Femur (tissue), 1 donor: ENCODE results near the gene RNF151.
A peak's percentile ranks its signal among the peaks of the same experiment; 100 is the strongest.
"Not testable (repeated sequence)": the region's sequence is repeated elsewhere in the genome, so short reads cannot be mapped to it uniquely, and the experiment has no call there.

Experiments
- DNase-seq: peaks from one replicate; pipeline ENCODE4 v3.0.0-alpha.2; 2017

RNF151 gene, protein sequence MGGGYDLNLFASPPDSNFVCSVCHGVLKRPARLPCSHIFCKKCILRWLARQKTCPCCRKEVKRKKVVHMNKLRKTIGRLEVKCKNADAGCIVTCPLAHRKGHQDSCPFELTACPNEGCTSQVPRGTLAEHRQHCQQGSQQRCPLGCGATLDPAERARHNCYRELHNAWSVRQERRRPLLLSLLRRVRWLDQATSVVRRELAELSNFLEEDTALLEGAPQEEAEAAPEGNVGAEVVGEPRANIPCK

DNA sequence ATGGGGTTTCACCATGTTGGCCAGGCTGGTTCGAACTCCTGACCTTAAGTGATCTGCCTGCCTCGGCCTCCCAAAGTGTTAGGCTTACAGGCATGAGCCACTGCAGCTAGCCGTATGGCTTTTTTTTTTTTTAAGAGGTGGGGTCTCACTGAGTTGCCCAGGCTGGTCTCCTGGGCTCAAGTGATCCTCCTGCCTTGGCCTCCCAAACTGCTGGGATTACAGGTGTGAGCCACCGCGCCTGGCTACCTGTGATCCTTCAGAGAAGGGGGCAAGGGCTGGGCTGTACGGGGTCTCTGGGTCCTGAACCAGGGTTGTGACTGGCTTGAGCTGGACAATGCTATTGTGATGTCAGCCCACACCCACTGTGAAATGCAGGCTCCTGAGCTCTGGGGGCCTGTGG, at the start of gene RNF151:
TSS of gene RNF151 (plus strand) at position 397 of the 400 bp plus-strand sequence. CDS start 26 bp downstream, outside the sequence.
- DNase-seq, result no peak

DNA sequence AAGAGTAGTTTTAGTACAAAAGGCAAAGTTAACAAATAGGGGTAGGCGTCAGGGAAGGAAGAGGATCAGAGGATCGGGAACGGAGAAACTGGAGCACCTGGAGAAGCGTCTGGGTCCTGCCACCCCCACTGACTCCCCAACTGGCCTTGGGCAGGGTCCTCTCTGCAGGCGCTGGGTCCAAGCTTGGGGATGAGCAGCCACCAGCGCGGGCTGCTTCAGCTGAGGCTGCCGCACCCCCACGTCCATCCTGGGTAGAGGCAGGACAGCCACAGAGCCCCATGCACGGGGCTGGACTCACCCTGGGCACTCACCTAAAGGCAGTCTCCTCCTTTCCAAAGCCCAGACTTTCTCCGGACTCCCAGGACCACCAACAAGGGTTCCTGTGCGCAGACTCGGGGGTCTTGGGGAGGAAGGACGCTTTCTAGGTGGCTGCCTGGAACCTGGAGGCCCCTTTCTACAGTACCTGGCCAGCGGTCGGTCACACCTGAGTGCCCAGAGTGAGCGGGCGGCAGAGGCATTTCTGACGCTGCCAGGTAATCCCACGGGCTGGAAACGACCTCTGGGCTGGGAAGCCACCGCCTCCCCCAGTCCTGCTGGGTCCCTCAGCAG, 49.5 kb upstream of the RNF151 start:
- no peak for DNase-seq

DNA sequence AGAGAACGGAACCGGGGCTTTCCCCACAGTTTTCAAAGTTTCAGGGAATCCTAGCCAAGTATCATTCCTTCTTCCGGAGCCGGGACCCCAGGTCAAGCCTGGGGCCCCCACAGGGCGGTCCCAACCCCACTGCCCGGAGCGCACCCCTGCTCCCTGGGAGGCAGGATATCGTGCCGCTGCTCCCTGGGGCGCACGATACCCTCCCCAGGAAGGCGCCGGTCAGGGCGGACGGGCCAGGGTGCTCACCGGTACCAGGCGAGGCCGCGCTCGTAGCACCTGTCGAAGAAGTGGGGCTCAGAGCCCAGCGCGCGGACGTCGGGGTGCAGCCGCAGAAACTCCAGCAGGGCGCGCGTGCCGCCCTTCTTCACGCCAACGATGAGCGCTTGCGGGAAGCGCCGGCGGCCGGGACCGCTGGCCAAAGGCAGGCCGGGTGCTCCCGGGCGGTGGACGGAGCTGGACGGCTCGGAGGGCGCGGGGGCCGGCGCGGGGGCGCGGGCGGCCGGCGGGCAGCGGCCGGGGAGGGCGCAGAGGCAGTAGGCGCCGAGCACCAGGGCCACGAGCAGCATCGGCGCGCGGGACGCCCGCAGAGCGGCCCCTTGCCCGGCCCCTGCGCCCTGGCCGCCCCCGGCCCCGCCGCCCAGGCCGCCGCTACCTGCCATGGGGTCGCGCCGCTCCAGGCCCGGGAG, 48.8 kb upstream of the RNF151 start:
- no peak for DNase-seq

DNA sequence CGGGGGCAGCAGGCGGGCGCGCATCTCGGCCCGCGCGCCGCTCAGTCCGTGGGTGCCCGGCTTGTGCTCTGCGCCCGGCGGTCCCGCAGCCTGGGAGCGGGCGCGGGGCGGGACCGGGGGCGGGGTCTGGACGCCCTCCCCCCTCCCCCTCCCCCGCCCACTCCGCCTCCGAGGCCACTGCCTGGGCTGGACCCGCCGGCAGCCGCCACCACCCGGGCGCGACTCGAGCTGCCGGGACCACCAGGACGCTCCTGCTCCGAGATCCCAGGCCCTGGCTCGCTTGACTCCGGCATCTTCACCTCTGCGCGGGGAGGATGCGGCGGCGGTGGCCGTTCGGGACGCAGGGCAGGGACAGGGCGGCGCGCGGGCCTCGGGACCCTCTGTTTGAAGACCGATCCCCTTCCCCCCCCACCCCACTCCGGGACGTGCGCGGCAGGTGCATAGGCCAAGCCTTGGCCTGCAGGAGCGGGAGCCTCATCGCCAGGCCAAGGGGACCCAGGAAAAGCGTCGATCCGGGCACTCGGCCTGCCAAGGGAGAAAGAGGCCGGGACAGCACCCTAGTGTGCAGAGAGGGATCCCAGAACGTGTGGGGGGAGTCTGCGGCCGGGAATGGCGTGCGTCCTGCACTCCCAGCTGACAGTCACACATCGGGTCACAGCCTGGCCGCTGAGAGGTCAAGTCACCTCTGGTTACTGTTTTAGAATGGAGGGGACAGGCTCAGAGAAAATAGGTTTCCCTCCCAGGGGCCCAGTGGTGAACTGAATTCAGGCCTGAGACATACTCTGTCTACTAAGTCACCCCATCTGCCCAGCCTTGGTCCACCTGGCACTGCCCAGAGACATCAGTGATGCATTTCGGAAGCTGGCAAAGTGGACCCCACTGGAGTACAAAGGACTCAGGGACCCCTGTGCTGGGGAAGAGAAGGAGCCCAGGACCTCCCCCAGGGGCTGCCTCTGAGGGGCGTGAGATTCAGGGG, 48.0 kb upstream of the RNF151 start, which contains the start of gene HS3ST6:
TSS of gene HS3ST6 (minus strand) at position 65 of the 976 bp plus-strand sequence. CDS start 92 bp downstream, outside the sequence.
- no peak for DNase-seq

DNA sequence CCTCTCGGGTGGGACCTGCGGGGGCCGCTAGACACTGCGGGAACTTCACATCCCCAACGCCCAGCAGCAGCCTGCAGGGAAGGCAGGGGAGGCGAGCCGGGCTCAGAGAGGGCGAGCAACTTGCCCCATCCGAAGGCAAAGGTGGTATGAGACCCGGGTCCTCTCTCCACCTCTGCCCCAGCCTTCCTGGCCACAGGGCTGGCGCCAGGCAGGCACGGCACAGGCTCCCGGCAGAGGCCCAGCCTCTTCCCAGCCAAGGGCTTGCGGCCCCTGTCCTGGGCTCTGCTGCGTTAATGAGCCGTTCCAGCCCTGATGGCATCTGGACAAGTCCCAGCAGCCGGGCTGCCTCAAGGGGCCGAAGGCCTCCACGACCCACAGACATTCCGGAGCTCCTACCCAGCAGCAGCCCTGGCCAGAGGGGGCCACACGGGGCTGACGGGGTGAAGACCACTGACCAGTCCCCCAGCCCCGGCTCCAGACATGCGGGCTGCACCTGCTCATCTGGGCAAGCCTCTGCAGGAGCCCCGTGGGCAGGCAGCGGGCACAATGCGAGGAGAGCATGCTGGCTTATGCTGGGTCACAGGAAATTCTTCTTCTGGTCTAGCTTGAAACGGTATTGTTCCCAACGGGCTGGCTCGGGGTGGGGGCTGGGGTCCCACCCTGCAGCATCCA, 47.2 kb upstream of the RNF151 start:
- DNase-seq, result peak; percentile 15

DNA sequence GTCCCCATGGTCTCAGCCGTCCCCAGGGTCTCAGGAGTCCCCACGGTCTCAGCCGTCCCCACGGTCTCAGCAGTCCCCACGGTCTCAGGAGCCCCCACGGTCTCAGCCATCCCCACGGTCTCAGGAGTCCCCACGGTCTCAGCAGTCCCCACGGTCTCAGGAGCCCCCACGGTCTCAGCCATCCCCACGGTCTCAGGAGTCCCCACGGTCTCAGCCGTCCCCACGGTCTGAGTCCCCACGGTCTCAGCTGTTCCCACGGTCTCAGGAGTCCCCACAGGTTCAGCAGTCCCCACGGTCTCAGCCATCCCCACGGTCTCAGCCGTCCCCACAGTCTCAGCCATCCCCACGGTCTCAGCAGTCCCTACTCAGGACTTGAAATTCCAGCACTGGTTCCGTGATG, 46.5 kb upstream of the RNF151 start:
- DNase-seq, result not testable (repeated sequence)

DNA sequence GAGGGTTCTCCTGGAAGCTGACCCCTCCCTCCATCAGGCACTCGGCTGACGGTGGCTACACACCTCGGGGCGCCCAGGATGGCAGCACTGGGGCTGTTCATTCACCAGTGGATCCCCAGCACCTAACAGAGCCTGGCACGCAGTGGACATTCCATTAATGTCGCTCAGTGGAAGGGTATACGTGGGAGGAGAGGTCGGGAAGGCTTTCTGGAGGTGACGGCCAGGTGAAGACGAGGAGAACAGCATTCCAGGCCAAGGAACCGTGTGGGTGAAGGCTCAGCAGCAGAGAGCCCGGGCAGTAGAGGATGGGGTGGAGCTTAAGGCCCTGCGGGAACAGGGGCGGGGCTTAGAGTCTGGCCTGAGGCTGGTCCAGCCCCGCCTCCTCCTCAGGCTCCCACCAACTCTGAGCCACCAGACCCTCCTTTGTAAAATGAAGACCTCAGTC, 45.9 kb upstream of the RNF151 start:
- no peak for DNase-seq

DNA sequence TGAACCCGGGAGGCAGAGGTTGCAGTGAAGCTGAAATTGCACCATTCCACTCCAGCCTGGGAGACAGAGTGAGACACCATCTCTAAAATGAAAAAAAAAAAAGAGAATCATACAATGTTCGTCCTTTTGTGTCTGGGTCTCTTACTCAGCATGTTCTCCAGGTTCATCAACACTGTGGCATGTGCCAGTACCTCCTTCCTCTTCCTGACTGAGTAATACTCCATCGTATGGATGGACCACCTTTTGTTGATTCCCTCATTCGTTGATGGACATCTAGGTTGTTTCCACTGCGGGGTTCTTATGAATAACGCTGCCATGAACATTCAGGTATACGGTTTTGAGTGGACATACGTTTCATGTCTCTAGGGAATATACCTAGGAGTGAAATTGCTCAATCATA, 44.3 kb upstream of the RNF151 start:
- DNase-seq, result no peak

DNA sequence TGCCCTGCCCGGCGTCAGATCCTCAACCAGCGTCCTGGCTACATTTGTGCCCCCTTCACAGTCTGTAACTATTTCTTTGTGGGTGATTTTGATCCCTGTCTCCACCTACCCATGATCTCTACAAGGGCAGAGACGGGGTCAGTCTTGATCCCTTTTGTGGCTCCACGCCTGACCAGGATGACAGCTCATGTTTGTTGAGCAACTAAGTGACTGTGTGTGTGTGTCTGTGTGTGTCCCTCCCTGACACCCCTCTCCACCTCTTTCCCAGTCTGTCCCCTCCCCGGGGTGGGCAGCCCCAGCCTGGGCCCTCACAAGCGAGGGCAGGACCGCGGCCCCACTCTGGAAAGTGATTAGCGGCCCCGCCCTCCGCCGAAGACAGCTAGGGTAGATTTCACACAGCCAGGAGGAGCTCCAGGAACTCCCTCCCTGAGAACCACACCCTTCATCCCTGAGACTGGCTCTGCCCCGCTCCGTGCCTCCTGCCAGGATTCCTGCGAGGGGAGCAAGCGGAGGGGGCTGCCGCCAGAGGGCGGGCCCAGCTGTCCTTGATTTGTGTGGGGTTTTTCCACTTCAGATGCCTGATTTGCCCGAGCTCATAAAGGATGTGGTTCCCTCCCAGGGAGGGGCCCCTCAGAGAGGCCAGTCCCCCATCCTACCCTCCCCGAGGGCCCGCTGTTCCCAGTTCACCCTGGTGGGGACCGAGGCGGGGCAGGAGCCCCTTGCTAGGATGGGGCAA, 43.2 kb upstream of the RNF151 start:
- DNase-seq, result peak; percentile 73

DNA sequence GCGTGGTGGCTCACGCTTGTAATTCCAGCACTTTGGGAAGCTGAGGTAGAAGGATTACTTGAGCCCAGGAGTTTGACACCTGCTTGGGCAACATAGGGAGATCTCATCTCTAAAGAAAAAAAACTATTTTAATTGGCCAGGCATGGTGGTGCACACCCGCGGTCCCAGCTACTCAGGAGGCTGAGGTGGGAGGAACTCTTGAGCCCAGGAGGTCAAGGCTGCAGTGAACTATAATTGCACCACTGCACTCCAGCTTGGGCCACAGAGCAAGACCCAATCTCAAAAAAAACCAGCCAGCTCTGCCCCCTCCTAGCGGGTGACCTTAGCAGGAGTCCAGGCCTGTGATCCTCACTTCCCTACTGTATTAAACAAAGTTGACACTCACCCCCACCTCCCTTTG, 42.6 kb upstream of the RNF151 start:
- DNase-seq, result no peak

DNA sequence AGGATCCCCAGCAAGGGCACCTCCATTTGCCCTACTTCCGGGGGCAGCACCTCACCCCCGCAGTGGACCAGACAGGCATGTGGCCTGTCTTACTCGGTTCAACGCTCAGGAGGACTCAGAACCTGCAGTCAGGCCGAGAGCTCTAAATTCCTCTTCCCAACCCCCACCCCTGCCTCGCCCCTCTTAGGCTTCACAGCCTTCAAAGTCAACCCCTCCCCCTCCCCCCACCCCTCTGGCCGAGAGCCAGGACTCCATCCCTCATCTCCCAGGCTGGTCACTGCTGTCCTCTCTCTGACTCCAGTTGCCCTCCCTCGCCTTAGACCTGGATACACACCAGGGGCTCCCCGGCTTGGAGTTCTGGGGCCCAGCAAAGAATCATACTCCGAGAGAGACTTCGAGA, 40.4 kb upstream of the RNF151 start:
- no peak for DNase-seq

DNA sequence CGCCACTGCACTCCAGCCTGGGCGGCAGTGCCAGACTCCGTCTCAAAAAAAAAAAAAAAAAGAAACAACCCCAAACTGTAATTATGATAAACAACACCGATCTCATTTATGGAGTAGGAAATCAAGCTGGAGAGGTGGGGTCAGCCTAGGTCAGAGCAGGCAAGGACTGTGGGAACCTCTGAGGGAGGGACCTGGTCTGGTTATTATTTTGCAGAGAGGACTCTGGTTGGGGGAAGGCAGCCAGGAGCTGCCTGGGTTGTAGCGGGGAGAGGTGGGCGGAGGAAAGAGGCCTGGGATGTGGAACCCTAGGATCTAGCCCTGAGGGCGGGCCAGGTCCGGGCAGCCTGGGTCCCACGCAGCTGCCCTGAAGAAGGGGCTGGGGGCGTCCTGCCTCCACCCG, 37.6 kb upstream of the RNF151 start:
- peak; percentile 53 for DNase-seq

DNA sequence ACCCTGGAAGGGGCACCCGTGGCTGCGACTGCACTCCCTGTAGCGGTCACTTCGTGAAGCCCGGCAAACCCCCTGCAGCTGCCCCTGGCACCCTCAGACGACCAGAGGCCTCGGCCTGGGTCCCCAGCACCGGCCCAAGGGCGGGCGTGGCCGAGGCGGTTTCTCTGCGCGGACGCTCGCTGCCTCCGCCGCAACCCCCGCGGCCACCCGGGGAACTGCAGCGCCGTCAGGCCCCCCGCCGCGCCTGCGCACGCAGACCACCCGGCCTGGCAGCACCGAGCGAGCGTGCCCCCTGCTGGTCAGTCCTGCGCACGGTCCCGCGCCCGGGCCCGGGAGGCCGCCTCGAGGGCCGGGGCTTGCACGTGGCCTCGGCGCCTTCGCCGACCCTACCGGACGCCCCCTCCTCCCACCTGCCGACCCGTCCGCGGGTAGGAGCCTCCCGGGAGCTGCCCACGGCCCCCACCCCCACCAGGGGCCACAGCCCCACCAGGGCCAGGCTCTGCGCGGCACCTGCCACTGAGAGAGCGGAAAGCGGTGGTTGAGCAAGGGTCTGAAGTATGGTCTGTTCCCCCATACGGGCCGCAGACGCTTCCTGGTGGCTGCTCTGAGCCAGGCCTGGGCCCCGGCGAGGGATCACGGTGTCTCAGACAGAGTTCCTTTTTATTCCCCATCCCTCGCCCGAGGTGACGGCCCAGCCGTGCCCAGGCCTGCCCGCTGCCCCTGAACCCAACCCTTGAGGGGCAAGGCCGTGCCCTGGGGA, 36.9 kb upstream of the RNF151 start:
- DNase-seq, result peak; percentile 94

DNA sequence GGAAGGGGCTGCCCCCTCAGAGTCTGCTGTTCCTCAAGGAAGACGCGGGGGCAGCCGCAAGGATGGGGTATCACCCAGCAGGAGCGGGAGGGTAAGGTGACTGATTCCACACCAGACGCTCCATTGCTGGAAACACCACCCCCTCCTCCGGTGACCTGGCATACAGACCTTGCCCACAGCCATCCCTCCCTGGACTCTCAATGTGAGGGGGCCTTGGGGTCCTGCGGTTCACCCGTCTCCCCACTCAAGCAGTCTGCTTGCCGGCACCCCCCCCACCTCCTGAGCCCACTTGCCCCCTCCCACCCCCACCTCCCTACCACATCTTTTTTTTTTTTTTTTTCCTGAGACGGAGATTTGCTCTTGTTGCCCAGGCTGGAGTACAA, 36.3 kb upstream of the RNF151 start:
- DNase-seq, result no peak

DNA sequence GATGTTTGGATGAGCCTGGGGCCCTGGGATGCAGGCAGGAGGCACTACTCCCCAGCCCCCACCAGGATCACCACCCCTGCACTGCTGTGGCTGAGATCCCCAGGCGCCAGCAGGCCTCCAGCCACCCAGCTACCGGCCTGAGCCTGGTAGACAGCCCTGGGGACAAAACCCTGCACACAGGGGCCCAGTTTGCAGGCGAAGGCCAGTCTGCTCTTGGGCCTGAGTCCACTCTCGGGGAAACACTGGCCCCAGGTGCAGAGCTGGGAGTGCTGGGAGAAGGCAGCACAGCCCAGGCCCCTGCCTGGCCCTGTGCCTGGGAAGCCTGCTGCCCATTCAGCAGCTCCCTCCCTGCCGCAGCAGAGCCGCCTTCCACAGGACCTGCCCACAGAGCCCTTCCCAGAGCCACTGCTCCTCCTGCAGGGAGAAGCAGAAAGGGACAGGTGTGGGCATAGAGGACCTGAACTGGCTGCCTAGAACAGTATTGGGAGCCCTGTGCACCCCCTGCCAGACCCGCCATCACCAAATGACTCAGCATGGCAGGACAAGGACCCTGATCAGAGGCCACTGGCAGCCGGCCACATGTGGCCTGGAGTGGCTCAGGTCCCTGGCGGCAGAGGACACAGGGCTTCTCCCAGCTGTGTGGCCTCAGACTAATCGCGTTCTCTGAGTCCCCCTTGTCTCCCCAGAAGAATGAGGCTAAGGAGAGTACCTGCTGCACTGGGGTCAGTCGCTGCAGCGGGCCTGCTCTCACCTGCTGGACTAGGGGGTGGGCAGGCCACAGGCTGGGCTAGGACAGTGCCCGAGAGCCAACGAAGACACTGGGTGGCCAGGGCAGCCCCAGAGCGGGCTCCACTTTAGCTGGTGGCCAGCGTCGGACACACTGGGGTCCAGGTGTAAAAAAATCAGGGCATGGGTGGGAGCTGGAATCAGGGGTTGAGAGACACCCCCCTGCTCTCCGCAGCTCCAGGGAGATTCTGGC, 34.3 kb upstream of the RNF151 start:
- no peak for DNase-seq

DNA sequence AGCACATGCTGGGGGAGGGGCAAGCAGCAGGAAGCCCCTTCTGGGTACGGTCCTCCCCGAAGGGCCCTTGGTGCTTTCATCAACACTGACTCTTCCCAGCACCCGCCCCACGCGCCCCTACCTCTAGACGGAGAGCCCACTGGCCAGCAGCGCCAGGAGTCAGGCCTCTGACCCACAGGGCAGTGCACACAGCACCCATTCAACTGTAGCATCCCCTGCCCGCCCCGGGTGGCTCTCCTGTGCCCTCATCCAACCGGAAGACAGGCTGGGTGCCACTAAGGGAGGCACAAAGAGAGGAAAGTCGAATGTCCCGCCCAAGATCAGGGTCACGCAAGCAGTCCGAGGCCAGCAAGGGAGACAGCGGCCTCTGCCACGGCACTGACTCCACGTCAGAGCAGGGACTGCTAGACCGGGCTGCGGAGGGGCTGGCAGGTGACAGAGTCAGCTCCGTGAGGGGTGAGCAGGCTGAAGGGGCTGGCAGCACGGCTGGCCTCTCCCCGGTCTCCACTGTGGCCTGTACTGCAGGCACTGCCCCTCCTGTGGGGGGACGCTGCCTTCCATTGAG, 33.5 kb upstream of the RNF151 start:
- DNase-seq, result no peak

DNA sequence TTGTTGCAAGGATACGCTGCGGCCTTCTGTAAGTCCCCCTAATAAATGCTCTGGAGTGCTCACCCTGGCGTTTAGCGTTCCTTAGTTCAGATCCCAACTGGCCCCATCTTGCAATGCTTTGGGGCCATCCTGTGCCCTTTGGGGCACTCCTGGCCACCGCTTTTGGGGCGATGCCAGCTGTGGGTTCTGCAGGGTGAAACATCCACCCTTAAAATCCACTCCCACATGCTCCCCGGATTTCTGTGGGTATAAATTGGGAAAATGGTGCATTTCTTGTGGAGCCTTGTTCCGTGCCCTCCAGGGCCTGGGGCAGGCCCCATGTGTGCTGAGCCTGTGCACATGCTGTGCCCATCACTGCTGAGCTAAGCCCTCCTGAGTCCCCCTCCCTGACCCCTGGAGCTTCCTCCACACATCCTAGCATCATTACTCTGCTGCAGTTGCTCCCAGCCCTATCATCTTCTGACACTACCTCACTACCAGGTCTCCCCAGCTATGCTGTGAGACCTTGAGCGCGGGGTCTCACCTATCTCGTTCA, 29.6 kb upstream of the RNF151 start:
- DNase-seq, result no peak

DNA sequence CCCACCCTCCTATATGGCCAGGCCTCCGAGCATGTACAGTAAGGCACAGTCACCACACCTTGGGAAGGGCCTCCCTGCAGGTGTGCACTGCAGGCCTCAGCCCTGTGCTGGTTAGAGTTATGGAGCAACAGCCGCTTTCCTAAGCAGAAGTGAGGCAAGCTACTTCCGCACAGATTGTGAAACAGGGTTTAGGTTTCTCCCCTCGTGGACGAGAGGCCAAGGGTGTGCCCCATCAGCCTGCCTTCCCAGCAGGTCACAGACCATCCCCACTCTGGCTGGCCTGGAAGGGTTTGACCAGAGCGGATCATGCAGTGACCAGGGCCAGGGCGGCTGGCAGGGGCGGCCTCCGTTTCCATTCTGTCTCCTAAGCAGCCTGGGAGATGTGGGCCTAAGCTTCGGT, 28.3 kb upstream of the RNF151 start:
- DNase-seq, result peak; percentile 57

DNA sequence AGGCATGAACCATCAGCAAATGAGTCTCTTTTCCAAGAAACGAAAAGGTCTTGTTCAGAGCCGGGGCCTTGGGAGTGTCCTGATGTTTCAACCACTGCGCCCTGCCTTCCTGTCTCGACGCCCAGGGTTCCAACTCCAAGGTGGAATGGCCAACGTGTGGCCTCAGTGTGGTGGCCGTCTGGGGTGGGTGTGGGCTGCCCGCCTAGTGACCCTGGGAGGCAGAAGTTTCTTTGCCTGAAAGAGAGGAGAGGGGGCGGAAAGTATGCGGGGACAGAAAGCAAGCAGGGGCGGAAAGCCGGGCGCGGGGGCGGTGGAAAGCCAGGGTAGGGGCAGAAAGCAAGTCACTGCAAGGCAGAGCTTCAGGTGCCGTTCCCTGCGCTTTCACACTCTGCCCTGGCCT, 27.7 kb upstream of the RNF151 start:
- peak; percentile 14 for DNase-seq
